HG02885 (cell line): ENCODE measurements around the gene KLHL29.

Experiments used
- ATAC-seq: cut with Tn5 transposase; IDR thresholded peaks from one replicate; pipeline ENCODE4 v1.9.1; 2021; ENCODE audit warnings: mild to moderate bottlenecking; ENCODE audit not compliant: unreplicated experiment, poor library complexity

Gene KLHL29

DNA sequence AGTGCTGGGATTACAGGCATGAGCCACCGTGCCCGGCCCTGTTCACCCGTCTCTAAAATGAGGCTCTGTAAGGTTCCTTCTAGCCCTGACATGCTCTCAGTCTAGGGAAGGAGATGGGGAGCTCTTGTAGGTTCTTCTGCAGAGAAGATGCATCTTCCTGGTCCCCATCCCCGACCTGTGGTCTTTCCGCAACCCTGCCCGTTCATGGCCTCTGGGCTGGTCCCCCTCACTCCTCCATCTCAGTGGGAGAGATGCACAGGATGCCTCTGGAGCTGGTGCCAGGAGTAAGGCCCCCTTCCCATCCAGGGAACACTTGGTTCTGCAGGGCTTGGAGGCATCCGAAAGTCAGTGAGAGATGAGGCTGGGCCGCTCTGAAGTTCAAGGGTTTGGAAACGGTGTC lies 212.7 kb downstream of the KLHL29 start:
- no peak for ATAC-seq

DNA sequence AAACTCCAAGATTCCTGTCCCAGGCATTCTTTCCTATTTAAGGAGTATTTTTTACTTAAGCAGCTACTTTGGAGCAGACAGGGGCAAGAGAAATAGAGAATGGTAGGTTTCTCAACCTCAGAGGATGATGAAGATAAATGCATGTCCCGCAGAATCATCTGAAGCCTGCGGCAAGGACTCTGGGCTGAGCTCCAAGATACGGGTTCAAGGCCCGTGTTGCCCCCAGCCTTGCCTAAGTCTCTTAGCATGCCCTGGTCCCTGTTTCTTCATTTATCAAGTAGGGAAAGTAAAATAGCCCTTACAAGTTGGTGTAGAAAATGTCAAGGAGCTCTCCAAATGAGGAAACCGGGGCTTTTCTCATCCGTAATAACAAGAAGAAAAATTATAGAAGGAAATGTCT lies 214.0 kb downstream of the KLHL29 start:
- ATAC-seq: no peak

DNA sequence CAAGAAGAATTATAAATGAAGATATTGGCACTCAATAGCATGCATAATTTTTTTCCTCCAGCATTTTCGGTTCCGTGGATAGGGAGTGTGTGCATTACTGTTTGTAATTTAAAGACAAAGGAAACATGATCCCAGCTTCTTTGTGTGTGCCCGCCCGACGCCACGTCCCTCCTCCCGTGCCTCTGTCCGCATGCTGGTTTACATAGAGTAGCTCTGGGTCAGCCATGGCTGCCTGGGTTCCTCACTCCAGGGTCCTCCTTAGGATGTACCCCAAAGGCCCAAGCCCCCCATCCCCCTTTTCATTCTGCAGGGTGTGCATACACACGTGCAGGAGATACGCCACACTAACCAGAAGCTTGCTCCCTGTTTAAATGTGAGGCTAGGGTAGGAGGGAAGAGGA lies 214.7 kb downstream of the KLHL29 start:
- no peak for ATAC-seq

- ATAC-seq: no peak
Observed at GRCh38 chr2:23600346-23600745, 215.4 kb downstream of the KLHL29 start.

GRCh38 chr2:23601301-23601965 lies 216.5 kb downstream of the KLHL29 start:
- ATAC-seq: no peak

GRCh38 chr2:23602116-23602515 lies 217.1 kb downstream of the KLHL29 start:
- no peak for ATAC-seq

DNA sequence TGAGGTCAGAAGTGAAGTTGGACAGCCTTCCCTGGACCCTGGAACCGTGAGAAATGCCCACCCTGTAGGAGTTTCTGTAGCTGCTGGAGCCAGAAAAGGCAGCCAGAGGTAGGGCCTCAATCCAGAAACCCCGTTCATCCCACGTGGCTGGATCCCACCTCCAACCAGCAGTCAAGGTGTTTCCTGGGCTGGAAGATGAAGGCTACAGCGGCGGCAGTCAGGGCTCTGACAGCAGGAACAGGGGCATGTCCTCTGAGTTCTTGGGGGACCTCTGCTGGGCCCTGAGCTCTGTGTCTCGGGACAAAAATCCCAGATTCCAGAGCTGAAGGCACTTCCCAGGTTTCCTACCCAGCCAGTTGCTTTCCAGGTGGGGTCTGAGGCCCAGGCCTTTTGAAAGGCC lies 218.2 kb downstream of the KLHL29 start:
- ATAC-seq: no peak

DNA sequence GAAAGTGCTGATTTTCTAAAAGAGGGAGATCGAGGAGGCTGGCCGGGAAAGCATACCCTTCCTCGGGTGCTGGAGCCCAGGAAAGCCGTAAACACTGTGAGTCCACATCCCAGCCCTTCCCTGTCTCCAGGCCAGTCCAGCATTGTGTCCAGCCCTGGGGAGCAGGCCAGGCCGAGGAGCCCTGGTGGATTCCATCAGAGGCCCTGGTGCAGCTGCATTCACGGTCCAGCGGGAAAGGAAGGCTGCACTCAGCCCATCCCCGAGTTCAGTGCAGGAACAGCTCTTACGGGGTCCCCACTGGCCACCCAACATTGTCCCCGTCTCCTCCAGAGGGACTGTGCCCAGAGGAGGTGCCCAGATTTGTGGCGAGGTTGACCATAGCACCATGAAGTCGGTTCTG lies 218.6 kb downstream of the KLHL29 start:
- ATAC-seq: no peak

DNA sequence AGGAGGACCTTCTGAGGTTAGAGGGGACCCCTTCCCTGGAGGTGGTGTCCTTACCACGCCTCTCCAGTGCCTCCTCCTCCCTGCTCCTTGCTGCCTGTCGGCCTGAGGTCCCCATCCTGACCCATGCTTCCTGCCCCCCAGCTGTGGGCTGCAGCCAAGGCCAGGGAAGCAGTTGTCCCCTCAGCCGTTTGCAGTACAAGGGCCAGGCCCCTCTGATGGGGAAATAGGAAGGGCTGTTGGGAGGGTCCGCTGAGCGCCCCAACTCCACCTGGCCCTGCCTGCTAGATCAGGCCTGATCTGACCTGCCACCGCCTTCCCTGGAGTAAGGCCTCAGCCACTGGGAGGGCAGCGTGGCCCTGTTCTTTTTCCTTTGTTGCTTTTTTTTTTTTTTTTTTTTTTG lies 219.8 kb downstream of the KLHL29 start:
- no peak for ATAC-seq

DNA sequence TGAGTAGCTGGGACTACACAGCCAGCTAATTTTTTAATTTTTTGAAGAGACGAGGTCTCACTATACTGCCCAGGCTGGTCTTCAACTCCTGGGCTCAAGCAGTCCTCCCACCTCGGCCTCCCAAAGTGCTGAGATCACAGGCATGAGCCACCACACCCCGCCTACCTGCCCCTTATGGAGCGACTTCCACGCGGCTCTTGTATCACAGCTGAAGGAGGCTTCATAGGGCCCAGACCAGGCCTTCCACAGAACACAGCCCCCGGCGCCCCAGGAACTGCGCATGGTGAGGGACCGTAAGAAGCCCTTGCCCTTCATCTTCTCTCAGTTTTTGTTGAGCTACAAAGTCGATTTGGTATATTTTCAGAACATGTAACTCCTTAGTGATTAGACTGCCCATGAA lies 220.3 kb downstream of the KLHL29 start:
- no peak for ATAC-seq

DNA sequence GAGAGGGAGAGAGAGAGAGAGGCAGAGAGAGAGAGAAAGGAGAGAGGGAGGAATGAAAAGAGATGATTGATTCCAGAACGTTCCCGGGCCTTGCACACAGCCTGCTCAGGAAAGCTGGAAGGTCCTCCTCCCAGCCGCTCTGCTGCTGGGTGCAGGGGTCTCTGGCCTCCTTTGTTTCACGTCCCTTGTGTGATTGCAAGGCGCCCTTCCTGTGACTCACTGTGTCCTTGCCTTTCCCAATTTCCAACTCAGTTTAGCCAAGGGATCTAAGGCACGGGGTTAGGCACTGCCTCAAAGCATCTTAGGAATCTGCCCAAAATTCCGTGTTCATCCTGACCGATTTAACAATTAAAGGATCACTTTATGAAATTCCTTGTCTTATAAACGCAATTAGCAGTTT lies 221.2 kb downstream of the KLHL29 start:
- ATAC-seq: no peak

- no peak for ATAC-seq
Observed at GRCh38 chr2:23606968-23607367, 222.0 kb downstream of the KLHL29 start.

DNA sequence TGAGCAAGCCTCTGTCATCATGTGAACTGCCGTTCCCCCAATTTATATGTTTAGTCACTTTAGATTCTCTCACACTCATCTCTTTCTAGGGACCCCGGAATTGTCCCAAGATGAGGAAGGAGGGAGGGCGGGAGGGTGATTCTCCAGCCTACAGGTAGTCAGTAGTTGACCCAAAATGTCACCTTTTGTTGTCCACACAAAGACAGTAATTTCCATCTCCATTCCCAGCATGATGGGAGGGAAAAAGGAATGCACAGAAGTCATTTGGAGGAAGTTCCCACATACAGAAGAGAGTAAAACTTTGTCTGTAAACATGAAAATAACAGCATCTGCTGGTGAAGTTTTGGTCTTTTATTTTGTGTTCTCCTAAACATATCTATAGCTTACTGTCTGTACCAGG lies 222.9 kb downstream of the KLHL29 start:
- no peak for ATAC-seq

DNA sequence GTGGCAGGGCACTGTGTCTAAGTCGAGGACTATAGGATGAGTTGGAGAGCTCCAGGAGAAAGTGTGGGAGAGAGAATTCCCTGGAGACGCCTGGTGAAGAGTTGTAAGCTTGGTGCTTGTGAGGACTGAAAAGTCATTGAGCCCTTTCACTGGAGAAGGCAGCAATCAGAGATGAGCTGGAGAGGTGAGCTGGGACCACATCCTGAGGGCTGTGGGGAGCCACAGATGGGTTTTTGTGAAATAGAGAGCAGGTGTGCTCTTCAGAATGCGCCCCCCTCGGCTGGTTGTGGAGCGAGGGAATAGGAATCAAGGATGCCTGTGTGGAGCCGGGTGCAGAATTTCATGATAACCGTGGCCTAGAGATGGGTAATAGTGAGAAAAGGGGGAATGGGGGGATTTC lies 224.3 kb downstream of the KLHL29 start:
- no peak for ATAC-seq

DNA sequence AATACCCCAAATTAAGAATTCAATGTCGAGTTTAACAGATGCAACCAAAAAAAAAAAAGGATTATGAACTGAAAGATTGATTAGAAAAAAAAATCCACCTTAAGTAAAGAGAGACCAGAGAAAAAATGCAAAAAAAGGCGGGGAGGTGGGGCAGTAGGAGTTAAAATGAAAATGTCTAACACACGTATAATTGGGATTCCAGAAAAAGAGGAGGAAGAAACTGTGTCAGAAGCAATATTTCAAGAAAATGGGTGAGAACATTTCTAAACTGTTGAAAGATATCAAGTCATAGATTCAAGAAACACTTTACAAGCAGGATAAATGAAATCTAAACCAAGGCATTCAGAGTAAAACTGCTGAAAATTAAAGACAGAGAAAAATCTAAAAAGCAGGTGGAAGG lies 226.9 kb downstream of the KLHL29 start:
- no peak for ATAC-seq

- no peak for ATAC-seq
Observed at GRCh38 chr2:23614701-23615100, 229.7 kb downstream of the KLHL29 start.

- ATAC-seq: no peak
Observed at GRCh38 chr2:23615216-23616020, 230.4 kb downstream of the KLHL29 start.

DNA sequence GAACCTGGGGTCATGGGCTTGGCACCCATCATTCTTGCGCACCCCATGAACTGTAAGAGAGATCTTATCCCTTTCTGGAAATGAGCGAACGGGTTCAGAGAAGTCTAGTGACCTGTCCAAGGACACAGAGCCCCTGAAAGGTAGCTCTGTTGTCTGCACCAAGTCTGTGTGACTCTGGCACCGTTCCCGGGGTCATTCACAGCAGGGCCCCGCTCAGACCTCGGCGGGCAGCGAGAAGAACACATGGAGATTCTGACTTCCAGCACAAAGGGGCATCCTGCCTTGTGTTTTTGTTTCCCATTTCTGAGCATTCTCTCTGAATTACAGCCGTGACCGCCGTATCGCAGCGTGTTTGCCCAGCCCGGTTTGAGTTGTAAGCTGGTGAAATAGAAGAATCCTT lies 231.7 kb downstream of the KLHL29 start:
- ATAC-seq: no peak

DNA sequence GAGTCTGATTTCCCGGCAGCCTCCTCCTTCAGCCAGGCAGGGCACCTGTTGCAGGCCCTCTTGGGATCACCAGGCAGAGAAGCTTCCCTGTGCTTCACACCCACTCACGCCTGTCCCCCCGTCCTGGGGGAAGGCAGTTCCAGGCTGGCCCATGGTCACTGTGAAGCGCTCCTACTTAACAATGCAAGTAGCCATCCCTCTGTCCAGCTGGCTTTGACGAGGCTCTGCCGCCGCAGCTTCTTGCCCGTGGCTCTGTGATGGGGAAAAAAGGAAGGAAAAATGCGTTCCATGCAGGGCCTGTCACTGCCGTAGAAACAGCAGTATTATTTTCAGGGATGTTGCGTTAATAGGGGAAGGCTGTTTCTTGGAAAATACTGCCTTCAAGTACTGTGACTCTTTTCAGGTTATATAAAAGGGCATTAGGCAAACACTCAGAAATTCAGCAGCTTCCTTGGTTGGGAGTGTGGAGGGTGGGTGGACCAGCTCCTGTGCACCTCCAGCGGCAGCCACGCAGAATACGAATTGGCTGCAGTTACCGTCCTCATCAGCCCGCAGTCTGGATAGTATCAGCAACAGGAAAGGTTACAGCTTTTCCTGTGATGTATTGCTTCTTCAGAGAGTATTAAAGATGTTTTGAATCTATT lies 232.3 kb downstream of the KLHL29 start:
- ATAC-seq: no peak

DNA sequence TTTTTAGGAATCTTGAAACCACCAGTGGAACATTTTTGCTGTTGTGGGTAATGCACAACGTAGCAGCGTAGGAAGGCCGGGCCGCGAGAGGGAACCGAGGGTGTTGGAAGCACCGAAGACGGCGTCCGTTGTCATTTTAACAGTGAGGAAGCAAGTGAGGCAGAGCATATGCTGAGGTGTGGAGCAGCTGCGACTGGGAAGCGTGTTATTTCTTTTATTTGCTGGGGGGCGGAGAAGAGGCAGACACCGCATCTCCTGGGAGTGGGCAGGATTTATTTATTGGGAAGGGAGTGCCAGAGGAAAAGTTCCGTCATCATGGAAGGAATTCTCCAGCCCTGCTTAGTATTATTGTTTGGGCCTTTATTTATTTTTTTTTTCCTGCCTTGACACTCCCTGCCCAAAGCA lies 232.8 kb downstream of the KLHL29 start:
- no peak for ATAC-seq

DNA sequence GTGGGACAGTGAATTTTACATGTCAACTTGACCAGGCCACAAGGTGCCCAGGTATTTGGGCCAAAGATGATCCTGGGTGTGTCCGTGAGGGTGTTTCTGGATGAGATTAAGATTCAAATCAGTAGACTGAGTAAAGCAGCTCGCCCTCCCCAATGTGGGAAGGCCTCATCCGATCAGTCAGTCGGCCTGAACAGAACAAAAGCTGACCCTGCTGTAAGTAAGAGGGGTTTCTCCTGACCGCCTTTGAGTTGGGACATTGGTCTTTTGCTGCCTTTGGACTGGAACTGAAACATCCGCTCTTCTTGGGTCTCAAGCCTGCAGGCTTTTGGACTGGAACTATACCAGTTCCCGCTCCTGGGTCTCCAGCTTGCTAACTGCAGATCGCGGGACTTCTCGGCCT lies 233.3 kb downstream of the KLHL29 start:
- no peak for ATAC-seq
